CD4-positive, alpha-beta T cell treated with Interleukin-17A for 4 hours (primary cell): ENCODE data around the gene TBC1D19.

Source experiments
- DNase-seq: peaks from one replicate; pipeline ENCODE4 v3.0.0-alpha.2; 2020; ENCODE audit warnings: mixed read lengths

The TBC1D19 gene

DNA sequence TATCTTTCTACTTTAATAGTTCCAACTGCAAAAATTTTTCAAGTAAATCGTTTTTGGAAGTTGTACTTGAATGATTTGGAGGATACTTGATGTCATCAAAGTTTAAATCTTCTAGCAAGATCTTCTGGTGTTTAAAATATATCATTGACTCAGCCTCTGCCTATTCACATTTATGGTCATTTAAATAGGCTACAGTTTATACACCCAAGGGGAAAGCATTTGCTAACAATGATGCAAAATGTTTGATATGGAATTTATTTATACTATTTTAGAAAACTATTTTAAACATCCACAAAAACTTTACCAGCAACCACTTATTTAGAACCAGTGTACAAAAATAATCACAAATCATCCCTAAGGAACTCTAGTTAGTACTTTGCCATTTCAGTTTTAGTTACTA, 153.5 kb downstream of the TBC1D19 start:
- DNase-seq: no peak

- no peak for DNase-seq
Observed at GRCh38 chr4:26741491-26741871, 157.6 kb downstream of the TBC1D19 start.

DNA sequence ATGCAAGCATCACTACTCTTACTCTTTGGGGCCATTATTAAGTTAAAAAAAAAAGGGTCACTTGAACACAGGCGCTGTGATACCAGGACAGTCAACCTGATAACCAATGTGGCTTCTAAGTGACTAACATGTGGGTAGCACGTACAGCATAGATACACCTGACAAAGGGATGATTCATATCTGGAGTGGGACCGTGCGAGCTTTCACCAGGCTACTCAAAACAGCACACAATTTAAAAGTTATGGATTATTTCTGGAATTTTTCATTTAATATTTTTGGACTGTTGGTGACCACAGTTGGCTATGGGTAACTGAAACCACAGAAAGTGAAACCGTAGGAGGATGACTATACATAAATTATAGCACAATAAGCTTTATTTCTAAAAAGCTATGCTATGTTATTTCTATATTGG, 162.9 kb downstream of the TBC1D19 start:
- DNase-seq: no peak

DNA sequence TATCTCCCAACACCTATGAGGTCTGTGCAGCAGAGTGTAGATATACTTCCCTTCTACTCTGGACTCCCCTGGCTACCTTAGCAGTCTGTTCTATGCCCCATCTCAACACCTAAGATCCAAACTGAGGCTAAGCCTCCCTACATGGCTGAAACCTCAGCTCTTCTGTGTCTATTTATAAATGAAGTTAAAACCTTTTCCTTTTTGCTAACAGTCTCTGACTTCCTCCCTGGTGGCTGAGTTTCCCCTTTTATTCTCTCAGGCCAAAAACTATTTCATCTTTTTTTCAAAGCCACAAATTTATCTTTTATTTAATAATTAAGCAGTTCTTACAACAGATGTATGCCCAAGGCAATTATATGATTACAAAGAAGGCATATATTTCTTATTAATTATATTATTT, 164.9 kb downstream of the TBC1D19 start:
- no peak for DNase-seq

- no peak for DNase-seq
Observed at GRCh38 chr4:26749867-26750266, 166.0 kb downstream of the TBC1D19 start.

DNA sequence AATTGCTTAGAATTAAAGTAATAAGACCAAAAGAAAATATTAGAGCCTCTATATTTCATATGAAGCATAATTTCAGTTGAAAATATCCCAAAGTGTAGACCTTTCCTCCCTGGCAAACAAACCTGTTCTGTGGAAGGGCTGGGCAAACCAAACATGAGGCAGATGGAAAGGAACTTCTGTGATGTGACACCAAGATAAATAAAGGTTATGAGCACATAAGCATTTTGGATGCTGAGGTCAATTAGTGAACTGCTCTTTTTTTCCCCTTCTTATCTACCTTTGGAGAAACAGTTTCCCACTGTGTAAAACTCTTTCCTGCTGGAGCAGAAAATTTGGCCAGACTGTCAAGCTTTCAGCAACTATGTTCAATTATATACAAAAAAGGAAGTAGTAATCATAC, 167.1 kb downstream of the TBC1D19 start:
- DNase-seq: no peak

DNA sequence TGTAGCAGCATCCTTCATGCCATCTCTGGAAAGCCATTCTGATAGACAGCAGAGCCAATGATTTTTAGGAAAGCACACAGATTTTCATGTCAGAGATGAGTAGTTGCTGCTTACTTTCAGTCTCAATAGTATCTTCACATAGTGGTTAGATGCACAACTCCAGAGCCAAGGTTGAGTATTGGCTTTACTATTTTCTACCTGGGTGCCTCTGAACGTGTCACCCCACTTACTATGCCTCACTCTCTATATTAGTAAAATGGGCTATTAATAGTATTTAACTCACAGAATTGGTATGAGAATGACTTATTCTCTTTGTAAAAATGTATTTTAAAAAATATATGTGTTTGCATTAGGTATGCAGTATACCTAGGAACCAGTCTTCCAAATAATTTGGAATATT, 168.0 kb downstream of the TBC1D19 start:
- DNase-seq: no peak

DNA sequence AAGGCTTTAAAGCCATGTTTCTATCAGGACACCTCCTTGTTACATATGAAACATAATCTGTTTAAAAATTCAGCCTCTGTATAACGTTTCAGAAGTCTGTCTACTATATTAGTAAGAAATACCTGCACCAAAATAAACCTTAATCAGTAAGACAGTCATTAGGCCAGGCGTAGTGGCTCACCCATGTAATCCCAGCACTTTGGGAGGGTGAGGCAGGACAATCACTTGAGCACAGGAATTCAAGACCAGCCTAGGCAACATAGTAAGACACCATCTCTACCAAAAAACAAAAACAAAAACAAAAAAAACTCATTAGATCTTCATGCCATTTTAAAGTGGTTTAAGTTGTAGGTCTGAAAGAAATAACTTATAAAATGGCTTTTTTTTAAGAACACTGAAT, 169.3 kb downstream of the TBC1D19 start:
- no peak for DNase-seq

DNA sequence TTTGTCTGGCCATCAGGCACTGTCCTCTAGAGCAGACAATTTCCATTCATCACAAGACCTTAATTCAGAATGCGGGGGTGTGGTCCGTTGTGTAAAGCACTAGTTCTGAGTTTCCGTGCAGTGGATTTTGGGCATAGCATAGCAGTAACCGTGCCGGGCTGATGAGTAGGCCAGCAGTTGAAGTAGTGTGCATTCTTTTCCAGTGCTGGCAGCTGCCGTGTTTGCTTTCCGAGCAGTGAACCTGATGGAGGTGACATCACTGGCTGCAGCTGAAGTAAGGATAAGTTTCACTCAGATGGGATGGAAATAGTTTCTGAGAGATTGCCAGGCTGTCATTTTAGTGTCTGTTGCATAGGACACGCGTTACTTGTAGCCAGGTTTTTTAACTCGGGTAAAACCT, 169.7 kb downstream of the TBC1D19 start:
- no peak for DNase-seq

GRCh38 chr4:26757751-26758150, 173.9 kb downstream of the TBC1D19 start:
- no peak for DNase-seq

DNA sequence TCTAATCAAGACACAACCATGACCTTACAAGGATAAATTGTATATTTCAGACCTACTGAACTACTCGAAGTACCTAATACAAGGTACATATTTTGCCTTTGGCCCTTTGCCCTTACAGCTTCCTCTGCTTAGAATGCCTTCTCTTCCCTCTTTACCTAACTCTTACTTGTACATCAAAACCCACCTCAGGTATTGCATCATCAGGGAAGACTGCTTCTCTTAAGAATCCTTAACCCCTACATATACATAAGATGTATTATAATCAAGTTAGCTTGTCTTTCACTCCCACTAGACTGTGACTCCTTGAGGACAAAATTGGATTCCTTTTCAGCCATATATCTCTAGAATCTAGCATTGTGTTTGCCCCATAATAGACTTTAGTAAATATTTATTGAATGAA, 175.0 kb downstream of the TBC1D19 start:
- DNase-seq: no peak

DNA sequence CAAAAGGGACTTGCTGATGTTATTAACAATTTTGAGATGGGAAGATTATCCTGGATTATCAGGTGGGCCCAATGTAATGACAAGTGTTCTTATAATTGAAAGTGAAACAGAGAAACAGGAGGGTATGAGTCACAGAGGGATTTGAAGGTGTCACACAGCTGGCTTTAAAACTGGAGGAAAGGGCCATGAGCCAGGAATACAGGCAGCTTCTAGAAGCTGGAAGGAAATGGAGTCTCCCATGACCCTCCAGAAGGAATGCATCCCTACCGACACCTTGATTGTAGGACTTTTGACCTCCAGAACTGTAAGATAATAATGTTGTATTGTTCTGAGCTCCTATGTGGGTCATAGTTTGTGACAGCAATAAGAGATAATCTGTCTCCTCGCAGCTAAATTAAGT, 178.8 kb downstream of the TBC1D19 start:
- DNase-seq: no peak

- no peak for DNase-seq
Observed at GRCh38 chr4:26763063-26763462, 179.2 kb downstream of the TBC1D19 start.

DNA sequence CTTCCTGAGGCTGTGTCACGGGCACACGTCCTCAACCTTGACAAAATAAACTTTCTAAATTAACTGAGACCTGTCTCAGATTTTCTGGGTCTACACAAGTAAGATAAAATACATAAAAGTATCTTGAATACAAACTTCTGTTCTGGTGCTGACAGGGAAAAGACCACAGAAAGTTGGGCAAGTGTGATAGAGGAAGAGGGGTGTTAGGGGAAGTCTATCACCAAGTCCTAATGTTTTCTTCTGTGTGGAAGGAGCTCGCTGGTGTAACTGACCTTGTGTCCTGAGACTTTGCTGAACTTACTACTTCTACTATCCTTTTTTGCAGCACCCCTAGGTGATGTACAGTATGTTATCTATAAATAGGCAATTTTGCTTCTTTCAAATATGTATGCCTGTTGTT, 179.8 kb downstream of the TBC1D19 start:
- no peak for DNase-seq

DNA sequence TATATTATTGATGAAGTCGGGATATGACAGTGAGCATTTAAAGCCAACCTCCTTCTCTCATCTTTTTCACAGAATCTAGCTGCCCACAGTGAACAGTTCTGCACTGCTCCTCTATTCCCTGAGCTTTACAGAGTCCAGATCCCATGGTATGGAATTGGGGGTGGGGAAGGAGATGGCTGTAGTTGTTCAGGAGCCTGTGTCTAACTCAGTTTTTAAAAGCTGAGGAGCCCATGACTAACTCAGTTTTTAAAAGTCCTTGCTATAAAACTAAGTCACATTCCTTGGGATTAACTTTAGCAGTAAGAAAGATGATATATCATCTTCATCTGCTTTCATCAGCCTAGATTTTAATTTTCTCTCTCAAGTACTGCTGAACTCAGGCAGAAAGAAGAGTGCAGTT, 180.3 kb downstream of the TBC1D19 start:
- DNase-seq: no peak

GRCh38 chr4:26765515-26765914, 181.6 kb downstream of the TBC1D19 start:
- DNase-seq: no peak

DNA sequence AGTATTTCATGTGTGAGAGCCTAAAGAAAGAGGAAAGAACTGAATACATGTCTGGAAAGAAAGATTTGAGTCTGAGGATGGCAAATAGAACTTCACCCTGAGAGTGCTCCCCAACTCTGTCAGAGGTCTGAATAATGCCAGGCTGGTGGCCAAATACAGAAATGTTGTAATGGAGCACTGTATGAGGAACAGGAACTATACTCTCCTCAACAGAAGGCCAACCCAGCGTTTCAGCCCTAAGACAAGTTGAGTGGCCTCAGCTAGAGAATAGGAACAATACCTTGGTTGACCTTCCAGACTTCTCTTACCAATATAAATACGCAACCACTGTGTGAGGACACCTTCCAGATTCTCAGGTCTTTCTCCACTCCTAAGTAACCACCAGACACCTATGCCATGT, 182.3 kb downstream of the TBC1D19 start:
- no peak for DNase-seq

DNA sequence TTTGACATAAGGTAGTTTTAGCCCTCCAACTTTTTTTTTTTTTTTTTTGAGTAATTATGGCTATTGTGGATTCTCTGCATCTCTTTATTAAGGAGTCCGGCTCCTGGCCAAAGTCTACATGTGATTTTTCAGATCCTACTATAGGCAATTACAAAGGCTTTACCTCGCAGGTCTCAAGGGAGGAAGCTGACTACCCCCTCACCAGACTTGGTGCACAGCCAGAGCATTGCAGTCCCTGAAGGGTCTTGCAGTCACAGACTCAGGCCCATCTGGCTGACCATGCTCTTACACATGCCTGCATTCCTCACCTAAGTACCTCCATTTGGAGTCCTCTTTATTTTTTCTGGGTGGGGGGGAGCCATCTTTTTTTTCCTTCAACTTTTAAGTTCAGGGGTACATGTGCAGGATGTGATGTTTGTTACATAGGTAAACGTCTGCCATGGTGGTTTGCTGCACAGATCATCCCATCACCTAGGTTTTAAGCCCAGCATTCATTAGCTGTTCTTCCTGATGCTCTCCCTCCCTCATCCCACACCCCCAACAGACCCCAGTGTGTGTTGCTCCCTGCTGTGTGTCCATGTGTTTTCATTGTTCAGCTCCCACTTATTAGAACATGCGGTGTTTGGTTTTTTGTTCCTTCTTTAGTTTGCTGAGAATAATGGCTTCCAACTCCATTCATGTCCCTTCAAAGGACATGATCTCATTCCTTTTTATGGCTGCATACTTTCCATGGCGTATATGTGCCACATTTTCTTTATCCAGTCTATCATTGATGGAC, 188.4 kb downstream of the TBC1D19 start:
- no peak for DNase-seq

GRCh38 chr4:26779224-26779623, 195.3 kb downstream of the TBC1D19 start:
- no peak for DNase-seq

DNA sequence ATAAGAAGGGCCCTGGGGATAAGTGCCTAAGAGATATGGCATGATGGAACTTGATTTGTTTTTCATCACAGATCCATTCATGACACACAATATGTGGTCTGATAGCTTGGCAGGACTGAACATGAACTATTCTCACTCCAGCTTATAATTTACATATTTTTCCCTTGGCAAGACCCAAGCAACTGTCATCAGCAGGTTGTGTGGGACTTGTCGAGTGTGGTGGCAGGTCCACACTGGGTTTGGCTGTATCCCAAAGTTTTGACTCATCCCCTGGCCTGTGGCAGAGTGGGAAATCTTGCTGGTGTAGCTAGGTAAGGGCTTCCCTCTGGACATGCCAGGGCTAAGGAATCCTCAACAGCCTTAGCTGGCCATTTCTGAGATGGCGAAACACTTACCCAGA, 195.8 kb downstream of the TBC1D19 start:
- DNase-seq: no peak

DNA sequence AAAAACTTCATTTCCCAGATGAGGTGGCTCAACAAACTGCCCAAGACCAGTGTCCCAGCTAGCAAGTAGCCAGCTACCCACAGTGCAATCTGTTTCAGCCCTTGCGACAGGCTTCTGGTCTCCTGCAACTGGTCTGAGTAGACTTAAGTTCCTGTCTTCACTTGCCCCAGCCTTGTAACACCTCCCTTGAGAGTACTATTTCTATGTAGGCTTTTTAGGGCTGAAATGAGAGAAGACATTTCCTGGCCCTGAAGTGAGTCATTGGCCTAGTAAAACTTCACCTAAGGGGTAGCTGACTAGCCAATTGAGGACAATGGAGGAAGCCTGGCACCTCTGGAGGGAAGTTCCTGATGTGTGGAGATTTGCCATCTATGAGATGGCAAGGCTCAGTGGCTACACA, 196.7 kb downstream of the TBC1D19 start:
- no peak for DNase-seq

DNA sequence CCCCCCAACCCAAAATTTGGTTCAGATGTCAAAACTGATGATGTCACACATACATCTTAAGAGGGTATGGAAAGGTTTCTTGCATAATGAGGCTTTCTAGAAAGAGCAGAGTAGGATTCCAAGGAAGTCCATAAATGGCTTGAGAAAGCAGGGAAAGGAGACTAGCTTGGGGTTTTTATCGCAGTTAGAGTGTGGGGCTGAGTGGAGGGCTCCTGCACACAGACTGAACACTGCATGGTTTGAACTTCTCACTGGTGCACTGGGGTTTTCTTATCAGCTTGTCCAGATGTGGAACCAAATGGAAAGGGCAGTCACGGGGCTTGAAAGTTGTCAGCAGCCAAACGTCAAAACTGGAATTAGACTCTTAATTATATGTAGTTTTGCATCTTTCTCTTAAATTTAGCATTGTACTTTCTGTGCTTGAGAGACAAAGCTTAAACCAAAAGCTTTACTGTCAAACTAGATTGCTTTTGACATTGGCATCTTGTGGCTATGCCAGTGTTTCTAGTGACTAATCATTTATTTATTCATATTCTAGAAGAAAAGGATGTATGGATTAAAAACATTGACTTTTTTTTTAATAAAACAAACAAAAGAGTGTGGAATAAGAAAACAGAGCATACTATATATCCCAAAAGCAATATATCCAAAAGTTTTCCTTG, 198.4 kb downstream of the TBC1D19 start:
- DNase-seq: no peak

DNA sequence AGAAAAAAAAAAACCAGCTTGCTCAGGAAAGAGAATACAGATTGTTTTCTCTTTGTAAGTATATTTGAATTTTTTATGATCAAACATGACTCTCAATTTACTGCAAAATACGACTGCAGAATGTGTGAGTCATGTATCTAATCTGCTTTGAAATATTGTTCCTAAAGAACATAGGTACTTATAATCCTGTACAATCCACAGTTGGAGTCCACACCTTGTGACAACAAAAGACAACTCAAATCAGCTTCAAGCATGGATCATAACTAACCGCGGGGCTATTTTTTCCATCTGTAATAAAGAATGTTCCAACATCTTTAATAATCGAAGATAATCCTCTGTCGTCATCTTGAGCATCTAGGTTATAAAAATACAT, 198.9 kb downstream of the TBC1D19 start:
- no peak for DNase-seq

GRCh38 chr4:26784207-26784865, 200.5 kb downstream of the TBC1D19 start:
- DNase-seq: no peak
